ENCODE results near the gene LRRC46.

LRRC46 gene

GRCh38 chr17:47834756-47835155, 3.3 kb downstream of the LRRC46 start:
- no peak for DNase-seq

- no peak for DNase-seq
These were observed 5.1 kb downstream of the LRRC46 start for GRCh38 chr17:47836601-47837000.

GRCh38 chr17:47837401-47838039, 6.0 kb downstream of the LRRC46 start:
- DNase-seq = no peak

GRCh38 chr17:47838636-47839035, 7.2 kb downstream of the LRRC46 start:
- DNase-seq = no peak

GRCh38 chr17:47839071-47839470, 7.6 kb downstream of the LRRC46 start:
- no peak for DNase-seq

GRCh38 chr17:47840001-47840741, 8.7 kb downstream of the LRRC46 start:
- DNase-seq = no peak

GRCh38 chr17:47840742-47841487, 9.4 kb downstream of the LRRC46 start, which contains the start of gene SCRN2:
SCRN2 (minus strand) TSS chr17:47841273; CDS start chr17:47840843, 430 bp downstream.
- DNase-seq = peak; percentile 88

- DNase-seq = no peak
These were observed 10.2 kb downstream of the LRRC46 start for GRCh38 chr17:47841488-47842291.

GRCh38 chr17:47843391-47843730, 11.9 kb downstream of the LRRC46 start:
- no peak for DNase-seq

GRCh38 chr17:47844227-47844626, 12.8 kb downstream of the LRRC46 start:
- DNase-seq = no peak

GRCh38 chr17:47844814-47845715, 13.6 kb downstream of the LRRC46 start:
- DNase-seq = no peak

- no peak for DNase-seq
These were observed 14.2 kb downstream of the LRRC46 start for GRCh38 chr17:47845716-47846075.

- no peak for DNase-seq
These were observed 15.4 kb downstream of the LRRC46 start for GRCh38 chr17:47846716-47847340.

GRCh38 chr17:47847341-47848197, 16.1 kb downstream of the LRRC46 start:
- DNase-seq = no peak

GRCh38 chr17:47848198-47848513, 16.7 kb downstream of the LRRC46 start:
- no peak for DNase-seq

GRCh38 chr17:47850373-47850691, 18.9 kb downstream of the LRRC46 start:
- DNase-seq = no peak

GRCh38 chr17:47850692-47851573, 19.5 kb downstream of the LRRC46 start, which contains the start of gene SP6:
SP6 (minus strand) TSS chr17:47851163; CDS start chr17:47848429, 2,734 bp downstream.
- no peak for DNase-seq

- DNase-seq = no peak
These were observed 20.3 kb downstream of the LRRC46 start for GRCh38 chr17:47851764-47852112.

GRCh38 chr17:47852113-47852949, 20.9 kb downstream of the LRRC46 start:
- no peak for DNase-seq

Measured in NCI-H1694 (cell line).